K562 (cell line): Measurements from ENCODE around the gene RHOBTB3. TPM values are rescaled to one million over a fixed set of nuclear protein-coding genes. Genes with fewer than 3 reads are reported as not detected.
A peak's percentile ranks its signal among the peaks of the same experiment; 100 is the strongest.

Experiments used
- AFF1 ChIP-seq, 2 experiments: fragments of 450-650 bp; IDR thresholded peaks; 2 replicates each; pipeline ENCODE4 v1.6.1; 2018; ENCODE audit warnings: mild to moderate bottlenecking in 2 of 2, low read depth in 1 of 2; ENCODE audit not compliant: partially characterized antibody in 2 of 2
- CUX1 ChIP-seq: fragments of 200-800 bp; sonication (Bioruptor generic); IDR thresholded peaks from 2 replicates; pipeline ENCODE4 v1.6.1; 2016; ENCODE audit warnings: missing genetic modification characterization, missing compliant biosample characterization
- EP300 ChIP-seq: IDR thresholded peaks from 2 replicates; pipeline ENCODE4 v1.6.1; 2012; ENCODE audit warnings: low read length, improper control_type of control experiment
- ETV6 ChIP-seq, 3 experiments: fragments of 150-350 bp in 1 of 3; sonication (generic) in 1 of 3; formaldehyde crosslinking in 1 of 3; IDR thresholded peaks; 2 replicates each; pipeline versions ENCODE4 v1.6.1 to v1.8.0; 2014 to 2022; ENCODE audit warnings: borderline replicate concordance in 2 of 3, low read depth in 2 of 3, antibody characterized with exemption in 1 of 3, low read length in 1 of 3, mild to moderate bottlenecking in 1 of 3, missing genetic modification reagents in 1 of 3
- FOSL1 ChIP-seq: fragments of 200-800 bp; sonication (Bioruptor generic); conservative IDR thresholded peaks from 2 replicates; pipeline ENCODE4 v1.6.1; 2016; ENCODE audit warnings: missing genetic modification characterization, missing compliant biosample characterization
- FOXK2 ChIP-seq, 2 experiments: fragments of 450-650 bp; IDR thresholded peaks in 1 of 2; conservative IDR thresholded peaks in 1 of 2; 2 replicates each; pipeline ENCODE4 v1.6.1; 2016; ENCODE audit warnings: low read depth in 2 of 2, mild to moderate bottlenecking in 1 of 2
- GTF2A2 ChIP-seq: IDR thresholded peaks from 2 replicates; pipeline ENCODE4 v1.6.1; 2016; ENCODE audit warnings: mild to moderate bottlenecking, missing genetic modification characterization, missing compliant biosample characterization
- HNRNPLL ChIP-seq: fragments of 200-400 bp; formaldehyde crosslinking; IDR thresholded peaks from 2 replicates; pipeline ENCODE4 v1.6.1; 2017; ENCODE audit warnings: low read length, low read depth, mild to moderate bottlenecking; ENCODE audit not compliant: poor library complexity, severe bottlenecking
- IRF9 ChIP-seq: fragments of 450-650 bp; IDR thresholded peaks from 2 replicates; pipeline ENCODE4 v1.6.1; 2016; ENCODE audit warnings: missing biosample characterization, missing genetic modification characterization
- JUND ChIP-seq, 2 experiments: IDR thresholded peaks; 2 replicates in 1 of 2; 3 replicates in 1 of 2; pipeline ENCODE4 v1.6.1; 2011; ENCODE audit warnings: borderline replicate concordance in 2 of 2, low read depth in 2 of 2, low read length in 2 of 2, improper control_type of control experiment in 1 of 2, missing biosample characterization in 1 of 2, missing genetic modification characterization in 1 of 2, missing genetic modification reagents in 1 of 2
- KLF6 ChIP-seq: fragments of 250-450 bp; sonication (Bioruptor Pico); IDR thresholded peaks from 2 replicates; pipeline ENCODE4 v1.4.0; 2020; ENCODE audit warnings: mild to moderate bottlenecking, moderate library complexity, borderline replicate concordance
- LCOR ChIP-seq: sonication (generic); formaldehyde crosslinking; IDR thresholded peaks from 2 replicates; pipeline ENCODE4 v1.8.0; 2022; ENCODE audit warnings: mild to moderate bottlenecking, missing genetic modification reagents
- RBFOX2 ChIP-seq: fragments of 200-400 bp; formaldehyde crosslinking; IDR thresholded peaks from 2 replicates; pipeline ENCODE4 v1.6.1; 2017; ENCODE audit warnings: low read depth, mild to moderate bottlenecking, low read length, moderate library complexity
- RUNX1 ChIP-seq: sonication (generic); IDR thresholded peaks from 2 replicates; pipeline ENCODE4 v1.6.1; 2016; ENCODE audit warnings: antibody characterized with exemption, low read depth
- SMARCA4 ChIP-seq: fragments of 450-650 bp; IDR thresholded peaks from 2 replicates; pipeline ENCODE4 v1.6.1; 2016
- TEAD1 ChIP-seq, 2 experiments: fragments of 450-650 bp in 1 of 2; sonication (generic) in 1 of 2; formaldehyde crosslinking; IDR thresholded peaks; 2 replicates each; pipeline versions ENCODE4 v1.4.0 to v1.8.0; 2020 to 2022; ENCODE audit warnings: mild to moderate bottlenecking in 2 of 2, missing genetic modification reagents in 1 of 2
- ZFX ChIP-seq: sonication (generic); formaldehyde crosslinking; IDR thresholded peaks from 2 replicates; pipeline ENCODE4 v1.8.0; 2022; ENCODE audit warnings: mild to moderate bottlenecking, missing genetic modification reagents, moderate library complexity
- polyA plus RNA-seq, 8 experiments: library from polyadenylated mRNA; depleted of rRNA in 4 of 8; stranded (reverse) in 5 of 8; unstranded in 3 of 8; fragments of >200 nt; fragmentation: Nextera tagmentation in 2 of 8; fragmentation: Illumina TruSeq in 1 of 8; extraction: Ambion mirVana in 2 of 8; extraction: Trizol in 1 of 8; gene quantifications; 2 replicates each; pipeline versions ENCODE4 v1.2.1 to v1.2.3, GENCODE V29; 2011 to 2014; ENCODE audit warnings: inconsistent platforms in 1 of 8, missing spikeins in 1 of 8
- total RNA-seq, 7 experiments: library from RNA; depleted of rRNA in 6 of 7; stranded (reverse); fragments of >200 nt in 6 of 7; fragmentation: Illumina TruSeq in 2 of 7; extraction: Trizol in 2 of 7; gene quantifications; 2 replicates each; pipeline versions ENCODE4 v1.2.1 to v1.2.3, GENCODE V29; 2011 to 2021; ENCODE audit warnings: low replicate concordance in 1 of 7

RHOBTB3 gene
- total and polyA plus RNA-seq, 9 of the 15 experiments (the other 6 are each of a cell fraction or from before 2014, with no cell fraction given), result 39.7 to 143 (median 115) TPM

GRCh38 chr5:95738072-95738471, 6.9 kb downstream of the RHOBTB3 start (continued):
- TF ChIP-seq AFF1 (IDR thresholded peaks at IDR 0.05; ENCODE audit: low read depth in 1 of 2, partially characterized antibody in 2 of 2) (no peak), ETV6 (IDR thresholded peaks at IDR 0.05; ENCODE audit: borderline replicate concordance in 1 of 2, low read depth in 2 of 2, low read length in 1 of 2) (peak in 1 of 2 experiments; percentile 72; a peak in 1 of 4 replicates), ETV6 (CRISPR knock-in tag; IDR thresholded peaks at IDR 0.05; ENCODE audit: borderline replicate concordance) (no peak), SMARCA4 (no peak), FOXK2 (conservative IDR thresholded peaks at IDR 0.05 in 1 of 2, IDR thresholded peaks at IDR 0.05 in 1 of 2; ENCODE audit: low read depth in 2 of 2) (no peak), FOSL1 (tag) (no peak), IRF9 (tag) (no peak), EP300 (peak; percentile 12; the same call in 1 of the 2 replicates), TEAD1 (CRISPR knock-in tag; IDR thresholded peaks at IDR 0.05) (no peak), KLF6 (CRISPR knock-in tag) (no peak), GTF2A2 (tag) (no peak), RUNX1 (no peak), CUX1 (CRISPR knock-in tag) (no peak), JUND (IDR thresholded peaks at IDR 0.05; ENCODE audit: borderline replicate concordance, low read depth, low read length) (peak; percentile 19; the same call in 1 of the 2 replicates), JUND (tag; IDR thresholded peaks at IDR 0.05; ENCODE audit: borderline replicate concordance, low read depth, low read length) (no peak), LCOR (no peak), RBFOX2 (0 out of 2 replicates have a peak, but pooled peaks have one; percentile 24), ZFX (CRISPR knock-in tag) (no peak), HNRNPLL (no peak)
